Mesenchymal stem cell (in vitro differentiated cells and primary cell): ENCODE measurements around the gene HSPE1.

Experiments
- DNase-seq: peaks from one replicate; pipeline ENCODE4 v3.0.0-alpha.2; 2013
- H2AFZ ChIP-seq: one replicate; pipeline ENCODE4 v1.6.1; 2013; ENCODE audit warnings: low read depth, mild to moderate bottlenecking, control low read depth, inconsistent platforms, low read length, moderate library complexity
- H2AK5ac ChIP-seq: 2 replicates; pipeline ENCODE4 v1.6.1; 2013; ENCODE audit warnings: low read length, moderate library complexity, mild to moderate bottlenecking, inconsistent platforms; ENCODE audit not compliant: severe bottlenecking
- H2BK120ac ChIP-seq: one replicate; pipeline ENCODE4 v1.6.1; 2013; ENCODE audit warnings: low read depth, mild to moderate bottlenecking, inconsistent platforms, low read length, moderate library complexity
- H2BK12ac ChIP-seq, 2 experiments: one replicate each; pipeline ENCODE4 v1.6.1; 2013; ENCODE audit warnings: inconsistent platforms in 2 of 2, low read length in 2 of 2, mild to moderate bottlenecking in 2 of 2, moderate library complexity in 2 of 2, control low read depth in 1 of 2
- H2BK15ac ChIP-seq: one replicate; pipeline ENCODE4 v1.6.1; 2013; ENCODE audit warnings: mild to moderate bottlenecking, low read depth, inconsistent platforms; ENCODE audit not compliant: poor library complexity, severe bottlenecking
- H2BK5ac ChIP-seq: 2 replicates; pipeline ENCODE4 v1.6.1; 2013; ENCODE audit warnings: low read depth, mild to moderate bottlenecking, low read length, control low read depth, inconsistent platforms; ENCODE audit not compliant: poor library complexity, severe bottlenecking
- H3K14ac ChIP-seq, 2 experiments: one replicate each; pipeline ENCODE4 v1.6.1; 2013; ENCODE audit warnings: inconsistent platforms in 2 of 2, low read length in 2 of 2, control low read depth in 1 of 2, mild to moderate bottlenecking in 1 of 2, moderate library complexity in 1 of 2
- H3K18ac ChIP-seq, 2 experiments: one replicate each; pipeline ENCODE4 v1.6.1; 2013; ENCODE audit warnings: inconsistent platforms in 2 of 2, low read length in 2 of 2, control low read depth in 1 of 2, low read depth in 1 of 2, mild to moderate bottlenecking in 1 of 2
- H3K23ac ChIP-seq, 2 experiments: one replicate each; pipeline ENCODE4 v1.6.1; 2013; ENCODE audit warnings: inconsistent platforms in 2 of 2, low read length in 2 of 2, mild to moderate bottlenecking in 2 of 2, moderate library complexity in 2 of 2, control low read depth in 1 of 2
- H3K27ac ChIP-seq: 2 replicates; pipeline ENCODE4 v1.5.1; 2013; ENCODE audit warnings: mild to moderate bottlenecking, moderate library complexity, low read length, control low read depth, inconsistent platforms; ENCODE audit not compliant: poor library complexity, severe bottlenecking
- H3K27me3 ChIP-seq, 2 experiments: 2 replicates each; pipeline versions ENCODE4 v1.6.1 to v1.7.0; 2013; ENCODE audit warnings: low read length in 2 of 2, mild to moderate bottlenecking in 2 of 2, moderate library complexity in 2 of 2, control low read depth in 1 of 2, inconsistent platforms in 1 of 2; ENCODE audit not compliant: control insufficient read depth in 1 of 2, insufficient read depth in 1 of 2
- H3K36me3 ChIP-seq, 2 experiments: 2 replicates each; pipeline versions ENCODE4 v1.6.1 to v1.7.0; 2013; ENCODE audit warnings: low read length in 2 of 2, control low read depth in 1 of 2, inconsistent platforms in 1 of 2, low read depth in 1 of 2, mild to moderate bottlenecking in 1 of 2; ENCODE audit not compliant: insufficient read depth in 2 of 2, control insufficient read depth in 1 of 2
- H3K4ac ChIP-seq, 2 experiments: one replicate each; pipeline ENCODE4 v1.6.1; 2013; ENCODE audit warnings: inconsistent platforms in 2 of 2, low read length in 2 of 2, mild to moderate bottlenecking in 2 of 2, moderate library complexity in 2 of 2, control low read depth in 1 of 2, low read depth in 1 of 2
- H3K4me1 ChIP-seq: 2 replicates; pipeline ENCODE4 v1.6.1; 2013; ENCODE audit warnings: low read depth, low read length, control low read depth; ENCODE audit not compliant: control insufficient read depth, insufficient read depth
- H3K4me2 ChIP-seq: 2 replicates; pipeline ENCODE4 v1.6.1; 2013; ENCODE audit warnings: low read length, mild to moderate bottlenecking, inconsistent platforms; ENCODE audit not compliant: poor library complexity, severe bottlenecking
- H3K4me3 ChIP-seq, 2 experiments: 2 replicates each; pipeline versions ENCODE4 v1.5.1 to v1.7.0; 2013; ENCODE audit warnings: low read length in 2 of 2, mild to moderate bottlenecking in 2 of 2, control low read depth in 1 of 2, low read depth in 1 of 2; ENCODE audit not compliant: insufficient read depth in 1 of 2
- H3K79me1 ChIP-seq: replicated peaks from 2 replicates; pipeline ENCODE4 v1.6.1; 2013; ENCODE audit warnings: mild to moderate bottlenecking, control low read depth, low read length, inconsistent platforms; ENCODE audit not compliant: poor library complexity, severe bottlenecking
- H3K9ac ChIP-seq: 2 replicates; pipeline ENCODE4 v1.7.0; 2013; ENCODE audit warnings: mild to moderate bottlenecking, low read length, moderate library complexity
- H3K9me3 ChIP-seq: 2 replicates; pipeline ENCODE4 v1.7.0; 2013; ENCODE audit warnings: mild to moderate bottlenecking, low read length; ENCODE audit not compliant: control insufficient read depth
- H4K8ac ChIP-seq: one replicate; pipeline ENCODE4 v1.6.1; 2013; ENCODE audit warnings: inconsistent platforms, mild to moderate bottlenecking, low read length, moderate library complexity
- H4K91ac ChIP-seq: one replicate; pipeline ENCODE4 v1.6.1; 2013; ENCODE audit warnings: mild to moderate bottlenecking, low read length, inconsistent platforms
- WGBS: methylation state at CpG from one replicate; pipeline ENCODE4 v1.1.7; 2013; ENCODE audit warnings: mixed read lengths; 5-methylcytosine and 5-hydroxymethylcytosine counted together

The HSPE1 gene

GRCh38 chr2:197460649-197461048 is 39.5 kb upstream of the HSPE1 start:
- 87% methylated on average over 4 of the region's 4 CpGs for WGBS
- Histone ChIP-seq H3K9me3 (no peaks in the 10 kb centered on the region), H3K36me3 (peaks cover 21 to 66% of the 10 kb centered on the region in 2 experiments)

DNA sequence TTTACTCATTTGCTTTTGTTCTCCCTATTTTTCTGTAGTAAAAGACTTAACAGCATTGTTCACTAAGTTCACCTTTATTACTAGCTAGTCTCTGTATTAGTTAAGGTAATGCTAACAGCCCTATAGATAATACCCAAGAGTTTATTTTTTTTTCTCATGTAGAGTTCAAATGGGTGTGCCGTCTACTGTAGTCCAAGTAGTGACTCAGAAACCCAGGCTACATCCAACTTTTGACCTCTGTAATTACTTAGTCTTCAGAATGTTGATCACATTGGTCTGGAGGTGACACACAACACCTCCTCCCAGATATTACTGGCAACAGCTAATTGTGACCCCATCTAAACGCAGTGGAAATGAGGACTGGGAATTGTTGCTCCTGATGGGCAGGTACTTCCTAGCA is 39.1 kb upstream of the HSPE1 start:
- Histone ChIP-seq H2BK5ac (no peak overlapping the region), H2AK5ac (no peak overlapping the region)

More at GRCh38 chr2:197460649-197461048, 39.5 kb upstream of the HSPE1 start:
- Histone ChIP-seq H2BK12ac (no peak overlapping the region), H3K23ac (no peak overlapping the region), H2BK120ac (no peak overlapping the region), H3K4me1 (peaks cover 5% of the 10 kb centered on the region), H3K9ac (no peak overlapping the region), H2AK5ac (no peak overlapping the region), H3K4me2 (no peak overlapping the region), H4K8ac (no peak overlapping the region), H3K14ac (no peak overlapping the region), H3K4me3 (peak overlapping the region in 1 of 2 experiments; percentile 12), H3K27ac (no peak overlapping the region), H3K79me1 (peaks cover 7% of the 10 kb centered on the region), H3K18ac (no peak overlapping the region), H2AFZ (no peak overlapping the region), H2BK15ac (no peak overlapping the region), H2BK5ac (no peak overlapping the region), H3K27me3 (no peaks in the 10 kb centered on the region), H3K4ac (no peak overlapping the region), H4K91ac (no peak overlapping the region)
- no peak for DNase-seq

DNA sequence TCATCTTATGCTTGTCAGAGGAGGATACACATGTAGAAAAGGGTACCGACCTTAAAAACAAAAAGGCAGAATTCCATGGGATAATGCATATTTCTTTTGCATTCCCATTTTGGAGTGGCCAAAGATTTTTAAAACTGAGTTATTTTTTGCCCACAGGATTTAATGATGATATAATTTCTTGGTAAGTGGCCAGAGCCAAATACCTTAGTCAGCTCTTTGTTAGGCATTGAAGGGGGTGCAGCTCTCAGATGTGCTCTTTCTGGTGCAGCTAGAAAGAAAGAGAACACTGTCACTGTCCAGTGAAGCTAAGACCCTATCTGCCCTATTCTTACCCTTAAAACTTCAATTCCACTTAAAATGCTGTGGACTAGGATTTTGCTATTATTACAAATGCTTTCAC is 36.0 kb upstream of the HSPE1 start:
- Histone ChIP-seq H3K4me1 (peaks cover 1% of the 10 kb centered on the region), H3K4ac (no peak overlapping the region), H3K4me3 (no peak overlapping the region), H2BK5ac (no peak overlapping the region), H4K8ac (no peak overlapping the region), H3K27ac (no peak overlapping the region), H3K9me3 (no peaks in the 10 kb centered on the region), H3K4me2 (no peak overlapping the region), H2BK120ac (no peak overlapping the region), H3K79me1 (peaks cover 16% of the 10 kb centered on the region), H3K18ac (no peak overlapping the region), H2BK15ac (no peak overlapping the region), H3K27me3 (no peaks in the 10 kb centered on the region), H2BK12ac (no peak overlapping the region), H3K23ac (no peak overlapping the region), H3K14ac (no peak overlapping the region), H3K9ac (no peak overlapping the region), H3K36me3 (peaks cover 35 to 93% of the 10 kb centered on the region in 2 experiments), H2AK5ac (no peak overlapping the region), H2AFZ (no peak overlapping the region), H4K91ac (no peak overlapping the region)
- 100% methylated on average over 1 of the region's 1 CpG for WGBS
- no peak for DNase-seq

More for the DNA sequence above, 39.1 kb upstream of the HSPE1 start:
- H3K9me3 ChIP-seq, result no peaks in the 10 kb centered on the region
- H2AFZ ChIP-seq, result no peak overlapping the region
- DNase-seq, result no peak
- peaks cover 5% of the 10 kb centered on the region for H3K4me1 ChIP-seq
- no peak overlapping the region for H3K9ac ChIP-seq
- no peak overlapping the region for H3K27ac ChIP-seq
- H3K27me3 ChIP-seq, result no peaks in the 10 kb centered on the region
- H3K23ac ChIP-seq, result no peak overlapping the region
- H3K36me3 ChIP-seq, result peaks cover 23 to 67% of the 10 kb centered on the region in 2 experiments
- H3K14ac ChIP-seq, result no peak overlapping the region
- H3K4ac ChIP-seq, result no peak overlapping the region
- H3K18ac ChIP-seq, result no peak overlapping the region
- H4K8ac ChIP-seq, result no peak overlapping the region
- 88% methylated on average over 2 of the region's 2 CpGs for whole genome bisulfite sequencing
- no peak overlapping the region for H3K4me2 ChIP-seq
- peak overlapping the region in 1 of 2 experiments; percentile 12 for H3K4me3 ChIP-seq
- no peak overlapping the region for H2BK15ac ChIP-seq
- H4K91ac ChIP-seq, result no peak overlapping the region
- H3K79me1 ChIP-seq, result peaks cover 8% of the 10 kb centered on the region
- H2BK120ac ChIP-seq, result no peak overlapping the region
- no peak overlapping the region for H2BK12ac ChIP-seq

DNA sequence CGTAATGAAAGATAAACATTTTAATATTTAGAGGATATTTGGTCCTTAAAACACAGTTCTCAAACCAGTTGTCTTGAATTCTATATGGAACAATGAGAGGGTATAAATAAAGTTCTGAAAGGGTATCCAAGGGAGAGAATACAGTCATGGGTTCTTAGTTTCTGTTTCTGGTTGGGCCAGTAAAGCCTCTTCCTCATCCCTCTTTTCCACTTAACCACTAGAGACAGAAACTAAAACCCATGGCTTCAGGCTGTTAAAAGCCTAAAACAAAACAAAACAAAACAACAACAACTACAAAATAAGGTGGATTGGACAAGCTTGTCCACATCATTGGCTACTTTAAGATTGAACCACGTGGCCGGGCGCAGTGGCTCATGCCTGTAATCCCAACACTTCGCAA is 28.0 kb upstream of the HSPE1 start:
- Histone ChIP-seq H3K18ac (no peak overlapping the region), H3K27me3 (no peaks in the 10 kb centered on the region), H2BK12ac (no peak overlapping the region), H3K79me1 (peaks cover 29% of the 10 kb centered on the region), H4K8ac (no peak overlapping the region), H3K36me3 (peaks cover 47 to 94% of the 10 kb centered on the region in 2 experiments), H3K9ac (no peak overlapping the region), H3K14ac (no peak overlapping the region), H4K91ac (no peak overlapping the region), H2BK5ac (no peak overlapping the region), H3K4me3 (no peak overlapping the region), H3K4me2 (no peak overlapping the region), H3K9me3 (no peaks in the 10 kb centered on the region), H2BK120ac (no peak overlapping the region), H2AFZ (no peak overlapping the region), H3K27ac (no peak overlapping the region), H3K4me1 (no peaks in the 10 kb centered on the region), H3K23ac (no peak overlapping the region), H2BK15ac (no peak overlapping the region), H2AK5ac (no peak overlapping the region), H3K4ac (no peak overlapping the region)
- DNase-seq, result no peak
- WGBS, result 98% methylated on average over 4 of the region's 5 CpGs
